ENCODE data around the gene MBP.

Gene MBP

DNA sequence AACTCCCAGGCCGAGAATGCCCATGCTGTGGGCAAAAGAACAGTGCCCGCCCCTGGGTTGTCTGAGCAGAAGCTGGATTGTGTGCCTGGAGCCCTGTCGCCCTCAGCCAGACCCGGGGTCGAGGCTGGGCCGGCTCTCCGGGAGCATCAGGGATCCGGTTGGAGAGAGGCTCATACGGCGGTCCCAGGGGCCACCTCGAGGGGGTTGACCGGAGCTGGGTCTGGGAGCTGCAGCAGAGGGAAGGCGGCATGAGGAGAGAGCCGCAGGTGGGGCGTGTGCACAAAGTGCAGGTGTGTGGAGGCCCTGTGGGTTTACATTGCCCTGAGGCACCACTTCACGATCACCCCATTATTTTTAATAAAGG, 39.5 kb downstream of the MBP start (continued):
- TF ChIP-seq, protein P1, sequence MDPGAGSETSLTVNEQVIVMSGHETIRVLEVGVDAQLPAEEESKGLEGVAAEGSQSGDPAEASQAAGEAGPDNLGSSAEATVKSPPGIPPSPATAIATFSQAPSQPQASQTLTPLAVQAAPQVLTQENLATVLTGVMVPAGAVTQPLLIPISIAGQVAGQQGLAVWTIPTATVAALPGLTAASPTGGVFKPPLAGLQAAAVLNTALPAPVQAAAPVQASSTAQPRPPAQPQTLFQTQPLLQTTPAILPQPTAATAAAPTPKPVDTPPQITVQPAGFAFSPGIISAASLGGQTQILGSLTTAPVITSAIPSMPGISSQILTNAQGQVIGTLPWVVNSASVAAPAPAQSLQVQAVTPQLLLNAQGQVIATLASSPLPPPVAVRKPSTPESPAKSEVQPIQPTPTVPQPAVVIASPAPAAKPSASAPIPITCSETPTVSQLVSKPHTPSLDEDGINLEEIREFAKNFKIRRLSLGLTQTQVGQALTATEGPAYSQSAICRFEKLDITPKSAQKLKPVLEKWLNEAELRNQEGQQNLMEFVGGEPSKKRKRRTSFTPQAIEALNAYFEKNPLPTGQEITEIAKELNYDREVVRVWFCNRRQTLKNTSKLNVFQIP (CRISPR knock-in tag; IDR thresholded peaks at IDR 0.05; ENCODE audit: borderline replicate concordance, low read depth) = no peak
- no peak for TF ChIP-seq GLIS3 (CRISPR knock-in tag; IDR thresholded peaks at IDR 0.05)
- TF ChIP-seq ZNF70 (CRISPR knock-in tag; IDR thresholded peaks at IDR 0.05) = no peak
- no peak for TF ChIP-seq ZFP3 (CRISPR knock-in tag; IDR thresholded peaks at IDR 0.05)
- TF ChIP-seq, protein P2, sequence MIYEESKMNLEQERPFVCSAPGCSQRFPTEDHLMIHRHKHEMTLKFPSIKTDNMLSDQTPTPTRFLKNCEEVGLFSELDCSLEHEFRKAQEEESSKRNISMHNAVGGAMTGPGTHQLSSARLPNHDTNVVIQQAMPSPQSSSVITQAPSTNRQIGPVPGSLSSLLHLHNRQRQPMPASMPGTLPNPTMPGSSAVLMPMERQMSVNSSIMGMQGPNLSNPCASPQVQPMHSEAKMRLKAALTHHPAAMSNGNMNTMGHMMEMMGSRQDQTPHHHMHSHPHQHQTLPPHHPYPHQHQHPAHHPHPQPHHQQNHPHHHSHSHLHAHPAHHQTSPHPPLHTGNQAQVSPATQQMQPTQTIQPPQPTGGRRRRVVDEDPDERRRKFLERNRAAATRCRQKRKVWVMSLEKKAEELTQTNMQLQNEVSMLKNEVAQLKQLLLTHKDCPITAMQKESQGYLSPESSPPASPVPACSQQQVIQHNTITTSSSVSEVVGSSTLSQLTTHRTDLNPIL (CRISPR knock-in tag; IDR thresholded peaks at IDR 0.05; ENCODE audit: low read depth) = no peak
- no peak for TF ChIP-seq RARB (CRISPR knock-in tag; IDR thresholded peaks at IDR 0.05)

DNA sequence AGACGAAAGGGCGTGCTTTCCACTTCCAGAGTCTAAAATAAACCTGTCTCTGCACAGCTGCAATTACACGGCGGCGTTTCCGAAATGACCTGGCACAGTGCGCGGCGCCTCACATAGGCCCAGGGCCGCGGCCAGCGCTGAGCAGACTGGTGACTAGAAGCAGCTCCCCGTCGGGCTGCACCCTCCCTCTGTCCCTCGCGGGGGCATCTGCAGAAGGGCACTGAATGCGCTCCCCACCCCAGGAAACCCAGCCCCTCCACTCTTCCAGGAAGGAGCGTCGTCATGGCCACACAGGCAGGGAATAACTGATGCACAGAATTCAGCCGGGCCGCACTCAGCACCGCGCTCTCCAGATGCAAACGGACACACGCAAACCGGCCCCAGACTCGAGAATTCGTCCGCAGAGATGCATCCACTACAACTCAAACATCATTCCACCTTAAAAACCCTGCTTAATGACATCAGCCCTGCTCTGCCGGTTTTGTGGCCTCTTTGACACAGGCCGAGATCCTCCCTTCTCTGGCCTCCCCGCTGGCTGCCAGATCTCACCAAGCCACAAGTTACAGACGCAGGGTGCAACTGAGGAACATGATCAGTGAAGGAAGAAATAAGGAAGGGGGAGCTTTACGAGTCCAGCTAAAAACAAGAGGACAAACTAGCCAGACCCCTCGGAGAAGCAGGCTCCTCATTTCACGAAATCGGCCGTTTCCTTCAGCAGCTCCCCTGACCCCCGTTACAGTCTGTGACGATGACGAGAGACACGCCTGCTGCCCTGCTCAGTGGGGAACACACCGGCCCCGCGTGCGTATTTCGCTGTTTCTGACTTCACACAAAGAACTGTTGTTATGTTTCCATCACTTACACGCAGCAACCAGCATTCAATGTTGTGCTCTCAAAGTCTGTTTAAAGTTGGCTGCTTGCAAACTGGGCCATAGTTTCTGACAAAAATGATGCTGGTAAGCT, 40.2 kb downstream of the MBP start:
- TF ChIP-seq, protein P3, sequence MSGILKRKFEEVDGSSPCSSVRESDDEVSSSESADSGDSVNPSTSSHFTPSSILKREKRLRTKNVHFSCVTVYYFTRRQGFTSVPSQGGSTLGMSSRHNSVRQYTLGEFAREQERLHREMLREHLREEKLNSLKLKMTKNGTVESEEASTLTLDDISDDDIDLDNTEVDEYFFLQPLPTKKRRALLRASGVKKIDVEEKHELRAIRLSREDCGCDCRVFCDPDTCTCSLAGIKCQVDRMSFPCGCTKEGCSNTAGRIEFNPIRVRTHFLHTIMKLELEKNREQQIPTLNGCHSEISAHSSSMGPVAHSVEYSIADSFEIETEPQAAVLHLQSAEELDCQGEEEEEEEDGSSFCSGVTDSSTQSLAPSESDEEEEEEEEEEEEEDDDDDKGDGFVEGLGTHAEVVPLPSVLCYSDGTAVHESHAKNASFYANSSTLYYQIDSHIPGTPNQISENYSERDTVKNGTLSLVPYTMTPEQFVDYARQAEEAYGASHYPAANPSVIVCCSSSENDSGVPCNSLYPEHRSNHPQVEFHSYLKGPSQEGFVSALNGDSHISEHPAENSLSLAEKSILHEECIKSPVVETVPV (CRISPR knock-in tag; IDR thresholded peaks at IDR 0.05) = no peak
- no peak for TF ChIP-seq SNAI2 (CRISPR knock-in tag; IDR thresholded peaks at IDR 0.05)
- TF ChIP-seq CSDC2 (CRISPR knock-in tag; IDR thresholded peaks at IDR 0.05) = no peak
- no peak for TF ChIP-seq ZFP3 (CRISPR knock-in tag; IDR thresholded peaks at IDR 0.05)
- TF ChIP-seq, protein P4, sequence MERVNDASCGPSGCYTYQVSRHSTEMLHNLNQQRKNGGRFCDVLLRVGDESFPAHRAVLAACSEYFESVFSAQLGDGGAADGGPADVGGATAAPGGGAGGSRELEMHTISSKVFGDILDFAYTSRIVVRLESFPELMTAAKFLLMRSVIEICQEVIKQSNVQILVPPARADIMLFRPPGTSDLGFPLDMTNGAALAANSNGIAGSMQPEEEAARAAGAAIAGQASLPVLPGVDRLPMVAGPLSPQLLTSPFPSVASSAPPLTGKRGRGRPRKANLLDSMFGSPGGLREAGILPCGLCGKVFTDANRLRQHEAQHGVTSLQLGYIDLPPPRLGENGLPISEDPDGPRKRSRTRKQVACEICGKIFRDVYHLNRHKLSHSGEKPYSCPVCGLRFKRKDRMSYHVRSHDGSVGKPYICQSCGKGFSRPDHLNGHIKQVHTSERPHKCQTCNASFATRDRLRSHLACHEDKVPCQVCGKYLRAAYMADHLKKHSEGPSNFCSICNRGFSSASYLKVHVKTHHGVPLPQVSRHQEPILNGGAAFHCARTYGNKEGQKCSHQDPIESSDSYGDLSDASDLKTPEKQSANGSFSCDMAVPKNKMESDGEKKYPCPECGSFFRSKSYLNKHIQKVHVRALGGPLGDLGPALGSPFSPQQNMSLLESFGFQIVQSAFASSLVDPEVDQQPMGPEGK (CRISPR knock-in tag; IDR thresholded peaks at IDR 0.05; ENCODE audit: borderline replicate concordance) = no peak
- no peak for TF ChIP-seq ARNTL (CRISPR knock-in tag; IDR thresholded peaks at IDR 0.05; ENCODE audit: borderline replicate concordance, low read depth)
- TF ChIP-seq RARB (CRISPR knock-in tag; IDR thresholded peaks at IDR 0.05) = no peak
- TF ChIP-seq ZNF70 (CRISPR knock-in tag; IDR thresholded peaks at IDR 0.05) = no peak
- no peak for TF ChIP-seq ISL1 (CRISPR knock-in tag; IDR thresholded peaks at IDR 0.05)
- no peak for TF ChIP-seq ZNF8 (CRISPR knock-in tag; IDR thresholded peaks at IDR 0.05)
- TF ChIP-seq, protein P1 (CRISPR knock-in tag; IDR thresholded peaks at IDR 0.05; ENCODE audit: borderline replicate concordance, low read depth) = no peak
- ATAC-seq = no peak

DNA sequence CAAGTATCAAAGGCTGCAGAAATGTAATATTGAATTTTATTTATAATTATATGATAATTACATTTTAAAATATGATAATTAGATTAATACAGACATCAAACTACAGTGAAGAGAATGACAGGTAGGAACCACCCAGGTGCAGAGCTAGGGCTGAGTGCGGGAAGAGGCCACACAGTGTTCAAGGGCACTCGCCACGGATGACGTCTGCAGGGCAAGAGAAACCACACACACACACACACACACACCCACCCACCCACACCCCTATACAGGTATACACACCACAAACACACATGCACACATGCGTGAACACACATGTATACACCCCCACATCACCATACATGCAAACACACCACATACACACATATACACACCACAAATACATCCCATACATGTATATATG, 41.2 kb downstream of the MBP start:
- ATAC-seq = no peak
- TF ChIP-seq ESRRG (CRISPR knock-in tag; IDR thresholded peaks at IDR 0.05) = no peak
- TF ChIP-seq, protein P4 (CRISPR knock-in tag; IDR thresholded peaks at IDR 0.05; ENCODE audit: borderline replicate concordance) = no peak
- TF ChIP-seq ZFP30 (CRISPR knock-in tag; IDR thresholded peaks at IDR 0.05) = no peak
- no peak for TF ChIP-seq RARB (CRISPR knock-in tag; IDR thresholded peaks at IDR 0.05)
- no peak for TF ChIP-seq TCF4 (CRISPR knock-in tag; IDR thresholded peaks at IDR 0.05; ENCODE audit: borderline replicate concordance)
- TF ChIP-seq OSR1 (CRISPR knock-in tag; IDR thresholded peaks at IDR 0.05) = no peak
- no peak for TF ChIP-seq ZNF8 (CRISPR knock-in tag; IDR thresholded peaks at IDR 0.05)
- TF ChIP-seq, protein P2 (CRISPR knock-in tag; IDR thresholded peaks at IDR 0.05; ENCODE audit: low read depth) = no peak
- no peak for TF ChIP-seq CSDC2 (CRISPR knock-in tag; IDR thresholded peaks at IDR 0.05)
- no peak for TF ChIP-seq BACH2 (CRISPR knock-in tag; IDR thresholded peaks at IDR 0.05; ENCODE audit: borderline replicate concordance)
- no peak for TF ChIP-seq ZNF565 (CRISPR knock-in tag; conservative IDR thresholded peaks at IDR 0.05; ENCODE audit: low read depth)
- TF ChIP-seq, protein P1 (CRISPR knock-in tag; IDR thresholded peaks at IDR 0.05; ENCODE audit: borderline replicate concordance, low read depth) = no peak
- no peak for TF ChIP-seq GLIS3 (CRISPR knock-in tag; IDR thresholded peaks at IDR 0.05)

Data from SK-N-SH treated with all-trans-retinoic acid at 6 μM for 48 hours (cell line).